Lower leg skin (tissue), 3 donors: ENCODE measurements around the gene GNB1L.

Source experiments
- CTCF ChIP-seq, 3 donors: fragments of 450-650 bp; IDR thresholded peaks; one replicate each; pipeline ENCODE4 v1.5.1; 2016; ENCODE audit warnings: antibody characterized with exemption in 3 of 3, mild to moderate bottlenecking in 3 of 3, moderate library complexity in 2 of 3
- POLR2A ChIP-seq, 2 donors: fragments of 450-650 bp; IDR thresholded peaks; one replicate each; pipeline ENCODE4 v1.6.1; 2016 to 2017; ENCODE audit warnings: antibody characterized with exemption in 2 of 2, mild to moderate bottlenecking in 1 of 2, moderate library complexity in 1 of 2

DNA sequence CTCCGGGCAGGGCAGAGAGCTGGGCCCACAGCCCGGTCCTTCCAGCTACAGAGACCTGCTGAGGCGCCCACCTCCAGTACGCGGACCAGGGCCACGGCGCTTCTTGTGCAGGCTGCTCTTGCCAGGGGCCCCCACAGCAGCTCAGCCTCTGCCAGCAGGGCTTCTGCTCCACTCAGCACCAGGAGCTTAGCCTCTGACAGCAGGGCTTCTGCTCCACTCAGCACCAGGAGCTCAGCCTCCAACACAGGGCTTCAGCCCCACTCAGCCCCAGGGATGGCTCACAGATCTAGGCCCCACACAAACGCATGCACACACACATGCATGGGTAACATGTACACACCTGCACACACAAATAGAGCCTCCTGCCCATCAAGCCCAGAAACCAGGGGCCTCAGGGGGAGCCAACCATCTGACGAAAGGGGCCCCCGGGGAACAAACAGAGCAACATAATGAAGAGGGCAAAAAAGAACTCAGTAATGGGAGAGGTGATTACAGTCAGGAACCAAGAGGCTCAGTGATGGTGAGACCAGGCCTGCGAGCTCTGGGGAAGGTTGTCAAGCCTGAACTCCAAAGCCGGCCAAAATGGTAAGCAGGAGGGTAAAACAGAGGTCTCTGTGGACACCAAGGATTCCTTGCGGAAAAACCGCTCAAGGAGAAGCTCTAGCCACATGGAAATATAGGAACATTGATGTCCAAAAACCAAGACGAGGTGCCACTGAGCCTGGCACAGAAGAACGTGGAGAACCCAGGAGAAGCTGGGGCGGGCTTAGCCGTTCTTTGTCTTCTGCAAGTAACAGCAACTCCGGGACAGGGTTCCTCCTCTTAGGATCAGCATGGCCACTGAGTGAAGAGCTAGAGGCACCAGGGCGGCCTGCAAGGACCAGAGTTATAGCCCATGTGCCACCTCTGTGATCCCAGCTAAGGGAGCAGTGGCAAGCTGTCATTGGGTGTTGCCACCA lies 46.5 kb downstream of the GNB1L start:
- TF ChIP-seq POLR2A (IDR thresholded peaks at IDR 0.05) = no peak
- no peak for TF ChIP-seq CTCF (IDR thresholded peaks at IDR 0.05)
